ENCODE results near the gene NRCAM. TPM values are rescaled to one million over a fixed set of nuclear protein-coding genes. Genes with fewer than 3 reads are reported as not detected.

NRCAM gene
- total and polyA plus RNA-seq, 2 of the 8 experiments (the other 6 are each of a cell fraction or from before 2014, with no cell fraction given): 2.7 to 3.8 TPM

GRCh38 chr7:108181073-108181985 is 274.9 kb downstream of the NRCAM start:
- Histone ChIP-seq H3K23me2 (ENCODE audit: low read depth, low read length) (no peaks in the 10 kb centered on the region), H2BK12ac (ENCODE audit: low read depth, low read length) (no peak overlapping the region), H3K9ac (replicated peaks in 1 of 4; ENCODE audit: extremely low read depth in 1 of 4, low read depth in 3 of 4, low read length in 3 of 4) (no peak overlapping the region), H3K4me3 (ENCODE audit: extremely low read depth in 1 of 4, insufficient read depth in 2 of 4, low read depth in 3 of 4, low read length in 4 of 4) (peak overlapping the region in 1 of 4 experiments; percentile 46; a peak in 2 of 8 replicates), H3K79me2 (ENCODE audit: control insufficient read depth in 1 of 2, insufficient read depth in 2 of 2, low read length in 2 of 2) (no peaks in the 10 kb centered on the region), H3K27me3 (replicated peaks in 1 of 4; ENCODE audit: control insufficient read depth in 3 of 4, extremely low read depth in 1 of 4, insufficient read depth in 3 of 4, low read length in 3 of 4) (no peaks in the 10 kb centered on the region), H4K91ac (replicated peaks; ENCODE audit: insufficient read length, low read length) (no peak overlapping the region), H3K9me3 (ENCODE audit: insufficient read depth in 2 of 2, low read depth in 1 of 2, low read length in 1 of 2) (no peaks in the 10 kb centered on the region), H3K14ac (ENCODE audit: insufficient read length) (no peak overlapping the region), H2BK20ac (ENCODE audit: low read length) (no peak overlapping the region), H2AFZ (ENCODE audit: low read length) (no peak overlapping the region), H4K20me1 (replicated peaks in 1 of 2; ENCODE audit: control insufficient read depth in 1 of 2, insufficient read depth in 2 of 2, low read length in 2 of 2) (no peaks in the 10 kb centered on the region), H3K79me1 (ENCODE audit: low read depth, low read length) (no peaks in the 10 kb centered on the region), H2BK120ac (replicated peaks; ENCODE audit: low read depth, low read length) (no peak overlapping the region), H3K23ac (ENCODE audit: insufficient read length) (no peak overlapping the region), H3K4ac (replicated peaks; ENCODE audit: insufficient read length, low read depth, low read length) (no peak overlapping the region), H3K36me3 (ENCODE audit: control insufficient read depth in 2 of 4, insufficient read depth in 4 of 4, low read length in 3 of 4) (no peaks in the 10 kb centered on the region), H2BK15ac (ENCODE audit: low read length) (no peak overlapping the region), H3K4me1 (replicated peaks in 1 of 4; ENCODE audit: control insufficient read depth in 3 of 4, insufficient read depth in 4 of 4, low read length in 3 of 4) (no peaks in the 10 kb centered on the region; a peak in 3 of 7 replicates), H3K27ac (ENCODE audit: low read depth, low read length) (no peak overlapping the region), H3K4me2 (ENCODE audit: insufficient read depth in 1 of 2, low read depth in 2 of 2, low read length in 2 of 2) (peak overlapping the region; percentile 15 to 37; a peak in 3 of 4 replicates), H2AK5ac (ENCODE audit: low read depth, low read length) (no peak overlapping the region), H2BK5ac (ENCODE audit: low read depth, low read length) (no peak overlapping the region), H4K5ac (ENCODE audit: insufficient read length, low read depth, low read length) (peak overlapping the region; percentile 40), H3K56ac (replicated peaks; ENCODE audit: insufficient read length, low read depth, low read length) (no peak overlapping the region), H3K18ac (ENCODE audit: extremely low read depth, low read length) (no peak overlapping the region), H4K8ac (ENCODE audit: extremely low read depth, insufficient read depth, low read length) (no peak overlapping the region)
- CTCF ChIA-PET (ENCODE audit: partially characterized antibody): interaction anchor here (0.6 to 0.9 kb wide), 12 partner anchors 10 to 713 kb away, joined by 3 to 7 read pairs (median 3); no protein-coding TSS in a partner anchor
- DNase-seq (ENCODE audit: low read depth in 1 of 2, low spot score in 2 of 2) (peak; percentile 64 to 70), FAIRE-seq (peak; percentile 95)
- 11% methylated on average over 8 of the region's 8 CpGs; no CpG with 5 or more reads in 1 of the 2 experiments for WGBS, 2 experiments (ENCODE audit: extremely low coverage in 1 of 2, insufficient coverage in 1 of 2, insufficient read length in 1 of 2, insufficient replicate concordance in 2 of 2, low coverage in 1 of 2, low lambda C conversion rate in 2 of 2, missing lambda C conversion rate in 1 of 2)
- POLR2A ChIA-PET (ENCODE audit: partially characterized antibody): no interaction called here
- TF ChIP-seq CBX5 (IDR thresholded peaks at IDR 0.05; ENCODE audit: low read depth, low read length) (no peak), RFX5 (IDR thresholded peaks at IDR 0.05; ENCODE audit: borderline replicate concordance, low read depth, low read length) (no peak), YY1 (IDR thresholded peaks at IDR 0.05; ENCODE audit: low read depth, low read length) (0 out of 2 replicates have a peak, but pooled peaks have one; percentile 19), EZH2 (IDR thresholded peaks at IDR 0.05; ENCODE audit: low read depth, low read length, severe bottlenecking) (no peak), GTF2F1 (IDR thresholded peaks at IDR 0.05; ENCODE audit: borderline replicate concordance, low read depth, low read length) (no peak), JUND (IDR thresholded peaks at IDR 0.05; ENCODE audit: low read length) (peak; percentile 41; the same call in 1 of the 2 replicates), CREB1 (IDR thresholded peaks at IDR 0.05) (no peak; the same call in 1 of the 2 replicates), TAF1 (IDR thresholded peaks at IDR 0.05; ENCODE audit: low read depth, low read length) (no peak)

Data from H1 (cell line).